Islet precursor cell (in vitro differentiated cells): ENCODE data around the gene MGAT3.
"Not testable (repeated sequence)": the region's sequence is repeated elsewhere in the genome, so short reads cannot be mapped to it uniquely, and the experiment has no call there.

Source experiments
- DNase-seq: peaks from one replicate; pipeline ENCODE4 v3.0.0-alpha.2; 2018

Gene MGAT3

GRCh38 chr22:39456522-39457197 is at the start of gene MGAT3:
TSS of gene MGAT3 (plus strand) at chr22:39457012. CDS start at chr22:39487348, 30,336 bp downstream.
- no peak for DNase-seq

GRCh38 chr22:39408173-39408572 is 48.6 kb upstream of the MGAT3 start:
- DNase-seq = no peak

- no peak for DNase-seq
Observed at GRCh38 chr22:39408807-39409206, 48.0 kb upstream of the MGAT3 start.

DNA sequence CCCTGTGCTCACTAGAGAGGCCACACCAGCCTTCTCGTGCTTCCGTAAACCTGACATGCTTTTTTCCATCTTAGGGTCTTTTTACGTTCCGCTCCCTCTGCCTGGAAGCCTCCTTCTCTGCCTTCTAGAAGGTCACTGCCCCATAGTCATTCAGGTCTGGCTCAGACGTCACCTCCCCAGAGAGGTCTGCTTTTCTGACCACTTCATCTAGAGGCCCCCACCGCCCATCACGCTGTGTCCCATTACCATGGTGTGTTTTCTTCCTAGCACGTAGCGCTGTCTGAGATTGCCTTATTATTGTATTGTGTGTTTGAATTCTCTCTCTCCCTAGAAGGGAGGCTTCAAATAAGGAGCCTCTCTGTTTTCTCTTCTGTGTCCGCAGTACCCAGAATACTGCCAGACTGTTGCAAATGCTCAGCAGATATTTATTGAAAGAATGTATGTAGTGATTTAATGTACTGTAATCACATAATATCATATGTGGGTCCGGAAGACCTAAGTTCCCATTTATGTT is 47.2 kb upstream of the MGAT3 start:
- DNase-seq = no peak

DNA sequence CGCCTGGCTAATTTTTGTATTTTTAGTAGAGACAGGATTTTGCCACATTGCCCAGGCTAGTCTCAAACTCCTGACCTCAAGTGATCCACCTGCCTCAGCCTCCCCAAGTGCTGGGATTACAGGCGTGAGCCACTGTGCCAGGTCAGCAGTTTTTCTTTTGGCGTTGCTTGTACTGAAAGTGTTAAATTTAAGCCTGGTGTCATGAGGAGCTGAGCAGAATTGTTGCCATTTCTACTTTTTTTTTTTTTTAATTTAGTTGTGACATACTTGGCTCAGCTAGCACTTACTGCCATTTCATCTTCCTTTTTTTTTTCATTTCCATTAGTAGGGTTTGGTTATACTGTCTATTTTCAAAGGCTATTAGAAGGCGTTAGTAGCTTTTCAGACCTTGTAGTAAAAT is 46.5 kb upstream of the MGAT3 start:
- no peak for DNase-seq

DNA sequence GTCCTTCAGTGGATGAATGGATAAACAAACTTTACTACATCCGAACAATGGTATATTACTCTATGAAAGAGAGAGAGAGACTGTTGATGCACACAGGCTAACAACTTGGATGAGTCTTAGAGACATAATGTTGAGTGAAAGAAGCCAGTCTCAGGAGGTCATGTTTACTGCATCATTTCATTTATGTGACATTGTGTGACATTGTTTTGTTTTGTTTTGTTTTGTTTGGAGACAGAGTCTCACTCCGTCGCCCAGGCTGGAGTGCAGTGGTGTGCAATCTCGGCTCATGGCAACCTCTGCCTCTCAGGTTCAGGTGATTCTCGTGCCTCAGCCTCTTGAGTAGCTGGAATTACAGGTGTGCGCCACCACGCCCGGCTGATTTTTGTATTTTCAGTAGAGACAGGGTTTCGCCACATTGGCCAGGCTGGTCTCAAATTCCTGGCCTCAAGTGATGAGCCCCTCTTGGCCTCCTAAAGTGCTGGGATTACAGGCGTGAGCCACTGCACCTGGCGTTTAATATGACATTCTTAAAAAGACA is 44.9 kb upstream of the MGAT3 start:
- DNase-seq = not testable (repeated sequence)

DNA sequence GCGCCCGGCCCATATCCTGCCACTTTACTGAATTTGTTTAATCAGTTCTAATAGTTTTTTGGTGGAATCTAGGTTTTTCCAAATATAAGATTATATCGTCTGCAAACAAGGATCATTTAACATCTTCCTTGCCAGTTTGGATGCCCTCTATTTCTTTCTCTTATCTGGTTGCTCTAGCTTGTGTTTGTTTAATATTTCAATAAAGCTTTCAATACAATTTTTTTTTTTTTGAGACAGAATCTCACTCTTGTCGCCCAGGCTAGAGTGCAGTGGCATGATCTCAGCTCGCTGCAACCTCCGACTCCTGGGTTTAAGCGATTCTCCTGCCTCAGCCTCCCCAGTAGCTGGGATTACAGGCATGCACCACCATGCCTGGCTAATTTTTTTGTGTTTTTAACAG is 43.6 kb upstream of the MGAT3 start:
- DNase-seq = not testable (repeated sequence)

DNA sequence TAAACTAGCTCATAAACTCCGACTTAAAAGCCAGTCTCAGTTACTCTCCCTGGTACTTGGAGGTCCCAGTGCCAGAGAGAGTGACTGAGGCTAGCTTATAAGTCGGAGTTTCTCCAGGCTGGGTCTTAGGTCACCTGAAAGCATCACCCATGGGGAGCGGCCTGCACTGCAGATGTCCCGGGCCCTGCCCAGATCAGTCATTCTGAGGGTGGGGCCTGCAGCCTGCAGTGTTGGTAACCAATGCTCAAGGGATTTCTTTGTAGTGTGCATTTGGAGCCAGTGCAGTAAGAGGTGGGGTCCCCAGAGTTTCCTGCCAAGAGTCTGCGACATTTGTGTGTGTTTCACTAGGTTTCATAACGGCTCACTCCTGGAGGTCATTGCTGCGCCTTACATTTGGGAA is 42.4 kb upstream of the MGAT3 start:
- DNase-seq = no peak

DNA sequence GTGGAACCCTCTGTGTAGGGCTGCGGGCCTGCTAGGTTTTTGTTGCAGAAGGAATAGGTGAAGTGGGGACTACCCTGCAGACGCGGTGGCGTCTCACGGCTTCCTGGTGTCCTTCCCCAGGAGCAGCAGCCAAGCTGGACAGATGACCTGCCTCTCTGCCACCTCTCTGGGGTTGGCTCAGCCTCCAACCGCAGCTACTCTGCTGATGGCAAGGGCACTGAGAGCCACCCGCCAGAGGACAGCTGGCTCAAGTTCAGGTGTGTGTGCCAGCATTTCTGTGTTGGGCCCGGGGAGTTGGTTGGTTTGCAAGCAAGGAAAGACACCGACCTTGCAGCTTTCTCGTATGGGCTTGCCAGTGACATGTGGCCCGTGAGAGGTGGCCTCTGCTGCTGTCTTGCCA is 41.9 kb upstream of the MGAT3 start:
- no peak for DNase-seq

GRCh38 chr22:39415506-39415905 is 41.3 kb upstream of the MGAT3 start:
- DNase-seq = no peak

DNA sequence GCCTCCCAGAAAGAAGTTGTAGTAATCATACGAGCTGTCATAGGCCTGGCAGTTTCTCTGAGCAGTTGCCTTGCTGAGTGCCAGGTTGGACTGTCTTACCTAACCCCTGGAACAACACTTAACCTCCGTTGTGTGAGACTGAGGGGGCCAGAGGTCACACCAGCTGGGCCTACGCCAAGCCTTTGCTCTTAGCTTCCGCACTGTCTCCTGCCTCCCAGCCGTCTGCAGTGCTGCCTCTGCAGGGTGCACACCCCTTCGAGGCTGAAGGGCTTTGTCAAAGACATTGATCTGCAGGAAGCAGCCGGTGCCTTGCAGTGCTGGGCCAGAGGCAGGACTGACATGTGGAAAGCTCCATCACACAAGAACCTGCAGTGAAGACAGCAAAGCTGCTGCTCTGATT is 40.5 kb upstream of the MGAT3 start:
- DNase-seq = no peak

DNA sequence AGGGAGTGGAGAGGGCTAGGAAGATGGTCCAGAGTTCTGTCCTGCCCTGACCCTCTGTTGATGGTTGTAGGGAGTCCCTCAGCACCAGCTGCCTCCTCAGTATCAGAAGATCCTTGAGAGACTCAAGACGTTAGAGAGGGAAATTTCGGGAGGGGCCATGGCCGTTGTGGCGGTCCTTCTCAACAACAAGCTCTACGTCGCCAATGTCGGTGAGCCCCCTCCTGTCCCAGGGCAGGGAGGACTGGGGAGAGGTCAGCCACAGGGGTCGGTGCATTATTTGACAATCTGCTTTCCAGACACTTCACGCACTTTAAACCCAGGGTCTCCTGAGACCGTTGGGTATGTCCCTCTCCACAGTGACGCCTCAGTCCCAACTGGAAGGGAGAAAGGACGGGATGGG is 39.2 kb upstream of the MGAT3 start:
- no peak for DNase-seq

GRCh38 chr22:39418696-39419095 is 38.1 kb upstream of the MGAT3 start:
- DNase-seq = no peak

- DNase-seq = no peak
Observed at GRCh38 chr22:39419096-39419495, 37.7 kb upstream of the MGAT3 start.

DNA sequence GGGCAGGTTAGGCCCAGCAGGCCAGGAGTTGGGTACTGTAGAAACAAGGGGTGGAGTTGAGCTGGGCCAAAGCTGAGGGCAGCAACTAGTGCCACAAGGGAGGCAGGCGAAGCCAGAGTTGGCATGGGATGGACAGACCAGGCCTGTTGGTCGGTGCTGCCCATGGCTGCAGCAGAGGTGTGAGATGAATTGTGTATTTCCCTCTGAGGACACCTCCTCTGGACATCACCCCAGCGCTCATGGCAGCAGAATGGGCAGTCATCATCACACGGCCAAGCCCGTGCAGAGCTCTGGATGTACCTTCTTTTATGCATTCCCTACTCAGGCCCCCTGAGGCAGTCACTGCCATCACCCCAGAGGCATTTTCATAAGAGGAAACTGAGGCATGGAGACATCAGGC is 36.9 kb upstream of the MGAT3 start:
- DNase-seq = no peak

- no peak for DNase-seq
Observed at GRCh38 chr22:39421691-39422090, 35.1 kb upstream of the MGAT3 start.

DNA sequence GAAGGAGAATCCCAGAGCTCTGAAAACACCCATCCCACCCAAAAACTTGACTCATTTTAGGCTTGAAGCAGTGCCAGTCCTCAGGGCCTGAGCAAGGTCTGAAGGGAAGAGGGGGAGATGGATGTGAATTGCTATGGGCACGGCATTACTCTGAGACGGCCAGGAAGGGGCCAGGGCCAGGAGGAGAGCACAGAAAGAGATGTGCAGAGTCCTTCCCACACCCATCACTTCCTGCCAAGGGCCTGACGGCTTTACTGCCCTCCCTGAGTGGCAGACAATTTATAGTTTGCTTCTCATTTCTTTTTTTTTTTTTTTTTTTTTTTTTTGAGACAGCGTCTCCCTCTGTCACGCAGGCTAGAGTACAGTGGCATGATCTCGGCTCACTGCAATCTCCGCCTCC is 34.7 kb upstream of the MGAT3 start:
- no peak for DNase-seq

DNA sequence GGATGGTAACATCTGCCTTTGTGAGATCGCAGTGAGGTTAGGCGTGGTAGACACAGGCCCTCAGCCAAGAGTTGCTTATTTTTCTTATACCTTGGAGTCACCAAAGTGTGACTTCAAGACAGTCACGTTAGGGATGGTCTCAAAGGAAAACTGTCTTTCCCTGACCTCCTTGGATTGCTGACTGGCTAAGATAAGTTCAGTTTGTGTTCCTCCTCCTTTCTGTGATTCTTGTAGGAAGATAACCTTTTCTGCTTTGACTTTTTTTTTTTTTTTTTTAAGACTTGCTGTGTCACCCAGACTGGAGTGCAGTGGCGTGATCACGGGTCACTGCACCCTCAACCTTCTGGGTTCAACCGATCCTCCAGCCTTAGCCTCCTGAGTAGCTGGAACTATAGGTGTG is 34.1 kb upstream of the MGAT3 start:
- no peak for DNase-seq

DNA sequence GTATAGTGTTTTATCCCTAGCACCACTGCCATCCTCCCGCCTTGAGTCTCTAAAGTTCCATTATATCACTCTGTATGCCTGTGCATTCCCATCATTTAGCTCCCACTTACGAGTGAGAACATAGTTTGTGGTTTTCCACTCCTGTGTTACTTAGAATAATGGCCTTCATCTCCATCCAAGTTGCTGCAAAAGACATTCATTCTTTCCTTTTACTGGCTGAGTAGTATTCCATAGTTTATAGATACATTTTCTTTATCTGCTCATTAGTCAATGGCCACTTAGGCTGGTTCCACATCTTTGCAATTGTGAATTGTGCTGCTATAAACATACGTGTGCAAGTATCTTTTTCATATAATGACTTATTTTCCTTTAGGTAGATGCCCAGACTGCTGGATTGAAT is 32.8 kb upstream of the MGAT3 start:
- no peak for DNase-seq

- no peak for DNase-seq
Observed at GRCh38 chr22:39426380-39427043, 30.3 kb upstream of the MGAT3 start.

- no peak for DNase-seq
Observed at GRCh38 chr22:39427751-39428596, 28.8 kb upstream of the MGAT3 start.

- peak; percentile 97 for DNase-seq
Observed at GRCh38 chr22:39428597-39429071, 28.2 kb upstream of the MGAT3 start.

GRCh38 chr22:39429186-39429585 is 27.6 kb upstream of the MGAT3 start:
- DNase-seq = no peak
